Activated naive CD4-positive, alpha-beta T cell treated with anti-CD3 and anti-CD28 coated beads for 36 hours (primary cell): ENCODE data around the gene CEPT1. TPM values are rescaled to one million over a fixed set of nuclear protein-coding genes. Genes with fewer than 3 reads are reported as not detected.

Source experiments
- CTCF ChIA-PET: fragments of 350-600 bp; sonication (Branson Sonifier 250); formaldehyde crosslinking; loops from one replicate; lab custom pipeline; 2021; ENCODE audit warnings: antibody characterized with exemption; lab: Charles Lee
- DNase-seq: peaks from one replicate; pipeline ENCODE4 v3.0.0-alpha.2; 2020
- H3K27ac Mint-ChIP-seq: one replicate; pipeline ENCODE4 v1.8.0; 2021; ENCODE audit warnings: mild to moderate bottlenecking, mixed read lengths
- H3K27me3 Mint-ChIP-seq: one replicate; pipeline ENCODE4 v1.8.0; 2021; ENCODE audit warnings: low read depth, mixed read lengths
- H3K36me3 Mint-ChIP-seq: one replicate; pipeline ENCODE4 v1.8.0; 2021; ENCODE audit warnings: low read depth, mixed read lengths
- H3K4me1 Mint-ChIP-seq: one replicate; pipeline ENCODE4 v1.8.0; 2021; ENCODE audit warnings: low read depth, mixed read lengths
- H3K4me3 Mint-ChIP-seq: one replicate; pipeline ENCODE4 v1.8.0; 2021; ENCODE audit warnings: mild to moderate bottlenecking, moderate library complexity, mixed read lengths
- H3K9me3 Mint-ChIP-seq: one replicate; pipeline ENCODE4 v1.8.0; 2021; ENCODE audit warnings: mixed read lengths
- intact Hi-C: fragments of 100-400 bp; cut with micrococcal nuclease; formaldehyde crosslinking; loops from one replicate; pipeline ENCODE4 v1.15.1; 2023
- total RNA-seq, 2 experiments: library from RNA; stranded (reverse); gene quantifications; one replicate each; pipeline ENCODE4 v1.2.3, GENCODE V29; 2021

CEPT1 gene
- total RNA-seq, 2 experiments from 2014 or later, result 29.0 to 30.3 TPM

DNA sequence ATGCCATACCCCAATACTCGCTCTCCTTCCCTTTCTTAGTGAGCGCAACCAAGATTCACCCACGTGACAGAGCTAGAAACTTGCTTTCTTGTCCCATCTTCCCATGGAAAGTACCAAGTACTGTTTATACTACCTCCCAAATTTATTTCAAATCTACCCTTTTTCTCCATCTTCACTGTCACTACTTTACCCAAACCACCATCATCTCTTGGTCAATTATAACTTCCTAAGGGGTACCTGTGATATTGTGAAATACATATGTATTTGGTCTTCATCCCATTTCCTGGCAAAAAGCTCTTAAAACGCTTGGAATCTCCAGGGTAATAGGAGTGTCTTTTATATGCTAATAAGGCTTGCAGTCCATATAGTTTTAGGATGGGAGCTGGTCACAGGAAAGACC lies 8.3 kb upstream of the CEPT1 start:
- H3K9me3 Mint-ChIP-seq, result no peaks in the 10 kb centered on the region
- peaks cover 26% of the 10 kb centered on the region for H3K36me3 Mint-ChIP-seq
- peaks cover 40% of the 10 kb centered on the region for H3K4me1 Mint-ChIP-seq
- DNase-seq, result no peak
- H3K27ac Mint-ChIP-seq, result no peak overlapping the region
- intact Hi-C loops, result no loop called here
- no peaks in the 10 kb centered on the region for H3K27me3 Mint-ChIP-seq
- H3K4me3 Mint-ChIP-seq, result no peak overlapping the region
- CTCF ChIA-PET, result no interaction called here

GRCh38 chr1:111133866-111134265 lies 6.2 kb upstream of the CEPT1 start:
- H3K9me3 Mint-ChIP-seq, result no peaks in the 10 kb centered on the region
- no peak for DNase-seq
- H3K4me1 Mint-ChIP-seq, result peaks cover 41% of the 10 kb centered on the region
- no peak overlapping the region for H3K4me3 Mint-ChIP-seq
- no peaks in the 10 kb centered on the region for H3K27me3 Mint-ChIP-seq
- CTCF ChIA-PET, result interaction anchor here (0.6 kb wide), 1 partner anchor 103 kb away, joined by 4 read pairs; no protein-coding TSS in a partner anchor
- H3K27ac Mint-ChIP-seq, result no peak overlapping the region
- H3K36me3 Mint-ChIP-seq, result peaks cover 24% of the 10 kb centered on the region
- intact Hi-C loops, result no loop called here

DNA sequence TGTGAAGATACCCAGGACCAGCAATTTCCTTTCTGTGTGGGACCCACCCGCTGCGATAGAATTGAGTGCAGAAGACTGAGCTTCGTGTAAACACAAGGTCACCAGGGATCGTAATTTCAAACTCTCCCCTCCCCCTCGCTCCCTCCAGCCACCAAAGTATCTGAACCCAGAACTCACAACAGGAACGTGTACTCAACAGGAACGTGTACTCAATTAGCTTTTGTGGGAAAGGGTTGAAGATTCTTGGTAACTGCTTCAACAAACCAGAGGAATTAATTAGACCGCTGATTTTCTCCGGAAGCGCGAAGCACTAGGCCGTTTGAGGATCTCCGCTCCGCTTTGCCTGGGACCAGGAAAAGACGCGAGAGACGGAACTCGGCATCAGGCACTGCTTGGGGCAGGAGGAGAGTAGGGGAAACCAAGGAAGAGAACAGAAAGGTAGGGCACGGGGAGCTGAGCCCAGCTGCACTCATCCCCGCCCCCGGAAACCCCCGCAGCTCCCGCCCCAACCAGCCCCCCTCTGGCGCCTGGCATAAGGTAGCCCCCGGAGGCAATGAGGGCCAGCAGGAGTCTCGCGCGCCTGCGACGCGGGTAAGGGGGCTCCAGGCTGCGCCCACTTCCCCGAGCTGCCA lies 583 bp upstream of the CEPT1 start:
- CTCF ChIA-PET, result interaction anchor here (0.8 to 1.5 kb wide), 6 partner anchors 36 to 109 kb away, joined by 3 to 7 read pairs (median 3); no protein-coding TSS in a partner anchor
- Mint-ChIP-seq H3K9me3 (no peaks in the 10 kb centered on the region), H3K4me1 (peaks cover 52% of the 10 kb centered on the region), H3K27me3 (no peaks in the 10 kb centered on the region), H3K36me3 (peaks cover 16% of the 10 kb centered on the region), H3K4me3 (peak overlapping the region; percentile 94), H3K27ac (peak overlapping the region; percentile 91)
- intact Hi-C loops, result loop anchor here (2.0 to 5.0 kb wide), 2 partner anchors 83 to 177 kb away; partner anchors contain the start of gene LRIF1
- DNase-seq, result peak; percentile 59

GRCh38 chr1:111140680-111140967 lies 601 bp downstream of the CEPT1 start:
- CTCF ChIA-PET, result interaction anchor here (0.8 to 1.4 kb wide), 2 partner anchors 74 to 110 kb away, joined by 3 read pairs; no protein-coding TSS in a partner anchor
- Mint-ChIP-seq H3K4me1 (peaks cover 50% of the 10 kb centered on the region), H3K27me3 (no peaks in the 10 kb centered on the region), H3K9me3 (no peaks in the 10 kb centered on the region), H3K27ac (no peak overlapping the region), H3K4me3 (peak overlapping the region; percentile 94), H3K36me3 (peaks cover 10% of the 10 kb centered on the region)
- no peak for DNase-seq
- intact Hi-C loops, result loop anchor here (1.0 to 5.0 kb wide), 7 partner anchors 58 to 617 kb away; partner anchors contain the start of genes ATP5PB, DDX20 and WDR77

- intact Hi-C loops, result loop anchor here (5.0 kb wide), 3 partner anchors 136 to 616 kb away; partner anchors contain the start of gene DDX20
- CTCF ChIA-PET, result interaction anchor here (1.0 to 1.4 kb wide), 3 partner anchors 73 to 193 kb away, joined by 3 read pairs; no protein-coding TSS in a partner anchor
- H3K4me1 Mint-ChIP-seq, result peaks cover 58% of the 10 kb centered on the region
- H3K4me3 Mint-ChIP-seq, result peak overlapping the region; percentile 94
- H3K27ac Mint-ChIP-seq, result no peak overlapping the region
- H3K36me3 Mint-ChIP-seq, result peaks cover 6% of the 10 kb centered on the region
- H3K9me3 Mint-ChIP-seq, result no peaks in the 10 kb centered on the region
- no peaks in the 10 kb centered on the region for H3K27me3 Mint-ChIP-seq
- no peak for DNase-seq
Measured at GRCh38 chr1:111141245-111142220, 1.5 kb downstream of the CEPT1 start.

GRCh38 chr1:111142356-111142975 lies 2.4 kb downstream of the CEPT1 start:
- DNase-seq, result no peak
- no peaks in the 10 kb centered on the region for H3K9me3 Mint-ChIP-seq
- intact Hi-C loops, result loop anchor here (5.0 kb wide), 3 partner anchors 135 to 615 kb away; partner anchors contain the start of gene DDX20
- H3K4me3 Mint-ChIP-seq, result no peak overlapping the region
- peaks cover 66% of the 10 kb centered on the region for H3K4me1 Mint-ChIP-seq
- H3K27ac Mint-ChIP-seq, result no peak overlapping the region
- H3K36me3 Mint-ChIP-seq, result peaks cover 4% of the 10 kb centered on the region
- no peaks in the 10 kb centered on the region for H3K27me3 Mint-ChIP-seq
- CTCF ChIA-PET, result interaction anchor here (1.0 to 1.4 kb wide), 2 partner anchors 83 to 192 kb away, joined by 3 read pairs; no protein-coding TSS in a partner anchor

DNA sequence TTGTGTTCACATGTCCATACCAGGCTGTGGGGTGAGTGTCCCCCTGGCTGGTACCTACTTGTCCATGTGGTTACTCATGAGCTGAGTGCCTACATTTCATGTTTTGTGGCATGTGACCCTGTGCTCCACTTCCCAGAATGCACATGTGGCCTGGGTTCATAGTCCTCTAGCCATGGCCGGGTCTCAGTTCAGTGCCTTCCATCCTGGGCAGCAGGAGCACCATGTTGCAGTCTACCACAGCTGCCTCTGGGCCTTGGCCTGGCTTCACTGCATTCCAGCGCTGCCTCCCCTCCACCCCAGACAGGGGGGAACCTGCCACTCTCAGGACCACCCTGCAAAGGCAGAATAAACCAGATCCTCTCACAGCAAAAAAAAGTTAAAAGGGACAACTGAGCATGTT lies 5.5 kb downstream of the CEPT1 start:
- no peaks in the 10 kb centered on the region for H3K27me3 Mint-ChIP-seq
- H3K36me3 Mint-ChIP-seq, result peaks cover 16% of the 10 kb centered on the region
- peaks cover 77% of the 10 kb centered on the region for H3K4me1 Mint-ChIP-seq
- intact Hi-C loops, result loop anchor here (5.0 kb wide), 1 partner anchor 263 kb away; no protein-coding TSS in a partner anchor
- peak overlapping the region; percentile 61 for H3K27ac Mint-ChIP-seq
- CTCF ChIA-PET, result interaction anchor here (1.2 kb wide), 1 partner anchor 115 kb away, joined by 4 read pairs; no protein-coding TSS in a partner anchor
- H3K9me3 Mint-ChIP-seq, result no peaks in the 10 kb centered on the region
- DNase-seq, result no peak
- H3K4me3 Mint-ChIP-seq, result no peak overlapping the region

DNA sequence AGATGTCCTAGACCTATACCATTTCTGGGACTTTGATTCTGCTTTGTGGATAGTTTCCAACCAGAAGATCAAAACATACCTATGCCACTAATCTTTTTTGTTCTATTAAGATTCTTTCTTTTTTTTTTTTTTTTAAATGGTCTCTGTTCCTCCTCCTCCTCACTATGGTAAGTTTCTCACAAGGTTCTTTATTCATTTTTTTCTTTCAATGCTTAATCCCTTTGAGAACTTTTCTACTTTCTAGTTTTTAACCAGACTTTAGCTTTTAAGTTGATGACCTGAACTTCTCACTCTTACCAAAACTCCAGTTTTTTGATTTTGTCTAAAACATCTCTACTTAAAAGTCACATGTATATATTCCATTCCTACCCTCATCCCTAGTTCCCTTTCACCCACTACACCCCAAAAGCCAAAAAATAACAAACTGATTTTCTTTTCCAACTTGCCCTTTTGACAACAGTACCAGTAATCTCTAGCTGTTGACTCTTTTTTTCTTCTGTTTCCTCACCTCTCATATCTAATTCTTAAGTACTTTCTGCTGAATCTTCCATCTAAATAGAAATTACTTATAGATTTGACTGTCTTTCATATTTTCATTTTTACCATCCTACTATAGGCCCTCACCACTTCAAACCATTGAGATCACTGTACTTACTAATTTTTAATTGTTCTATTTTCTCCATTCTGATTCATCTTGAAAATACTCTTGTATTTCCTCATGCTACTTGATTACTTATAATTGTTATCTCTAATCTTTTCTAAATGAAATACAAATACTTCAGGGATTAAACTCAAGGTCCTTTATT lies 6.1 kb downstream of the CEPT1 start:
- DNase-seq, result no peak
- Mint-ChIP-seq H3K4me3 (peak overlapping the region; percentile 5), H3K9me3 (no peaks in the 10 kb centered on the region), H3K36me3 (peaks cover 17% of the 10 kb centered on the region), H3K27me3 (no peaks in the 10 kb centered on the region), H3K27ac (peak overlapping the region; percentile 82), H3K4me1 (peaks cover 77% of the 10 kb centered on the region)
- intact Hi-C loops, result loop anchor here (1.0 to 5.0 kb wide), 2 partner anchors 75 to 264 kb away; no protein-coding TSS in a partner anchor
- CTCF ChIA-PET, result interaction anchor here (0.7 to 1.2 kb wide), 3 partner anchors 52 to 116 kb away, joined by 3 to 7 read pairs (median 4); no protein-coding TSS in a partner anchor

DNA sequence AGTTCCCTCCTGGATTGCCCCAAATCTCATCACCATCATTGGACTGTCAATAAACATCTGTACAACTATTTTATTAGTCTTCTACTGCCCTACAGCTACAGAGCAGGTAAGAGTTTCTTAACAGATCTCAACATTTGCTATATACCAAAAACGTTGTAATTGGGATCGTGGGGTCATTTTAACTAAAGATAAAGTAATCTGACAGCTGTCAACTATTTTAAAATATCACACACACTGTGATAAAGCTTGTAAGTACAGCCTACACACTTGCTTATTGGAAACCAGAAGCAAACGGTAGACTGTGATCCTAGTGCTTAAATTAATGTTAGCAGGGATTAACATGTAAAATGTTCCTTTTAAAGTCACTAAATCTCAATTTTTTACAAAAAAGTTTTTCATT lies 7.9 kb downstream of the CEPT1 start:
- CTCF ChIA-PET, result no interaction called here
- no peaks in the 10 kb centered on the region for H3K9me3 Mint-ChIP-seq
- H3K27me3 Mint-ChIP-seq, result no peaks in the 10 kb centered on the region
- H3K27ac Mint-ChIP-seq, result no peak overlapping the region
- peaks cover 78% of the 10 kb centered on the region for H3K4me1 Mint-ChIP-seq
- no peak overlapping the region for H3K4me3 Mint-ChIP-seq
- intact Hi-C loops, result loop anchor here (2.0 to 5.0 kb wide), 2 partner anchors 15 to 266 kb away; no protein-coding TSS in a partner anchor
- no peak for DNase-seq
- H3K36me3 Mint-ChIP-seq, result peaks cover 31% of the 10 kb centered on the region

DNA sequence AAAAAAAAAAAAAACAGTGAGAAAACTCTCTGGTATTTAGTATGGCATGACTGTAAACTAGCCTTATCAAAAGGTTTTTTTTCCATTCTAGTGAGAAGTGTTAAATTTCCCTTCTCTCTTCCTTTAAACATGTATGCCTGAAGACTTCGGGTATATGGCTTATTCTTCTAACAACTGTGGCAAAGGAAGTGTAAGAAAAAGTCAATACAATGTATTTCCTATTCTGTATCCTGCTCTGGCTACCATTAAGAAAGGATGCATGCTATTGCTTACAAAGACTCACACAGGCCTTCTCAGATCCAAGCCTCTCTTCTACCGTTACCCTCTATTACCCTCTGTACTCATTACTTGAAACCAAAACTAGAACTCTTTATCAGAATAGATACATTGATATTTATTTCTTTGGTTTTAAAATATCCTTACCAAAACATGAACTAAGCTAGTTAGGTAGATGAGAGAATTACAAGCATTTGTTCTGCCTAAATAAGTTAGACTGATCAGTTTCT lies 8.4 kb downstream of the CEPT1 start:
- H3K27ac Mint-ChIP-seq, result no peak overlapping the region
- intact Hi-C loops, result loop anchor here (2.0 to 5.0 kb wide), 2 partner anchors 14 to 266 kb away; no protein-coding TSS in a partner anchor

GRCh38 chr1:111151838-111152237 lies 11.8 kb downstream of the CEPT1 start:
- Mint-ChIP-seq H3K9me3 (no peaks in the 10 kb centered on the region), H3K27me3 (no peaks in the 10 kb centered on the region), H3K4me1 (peaks cover 78% of the 10 kb centered on the region), H3K27ac (no peak overlapping the region), H3K36me3 (peaks cover 56% of the 10 kb centered on the region), H3K4me3 (no peak overlapping the region)
- CTCF ChIA-PET, result no interaction called here
- DNase-seq, result no peak
- intact Hi-C loops, result no loop called here

More for the DNA sequence above, 8.4 kb downstream of the CEPT1 start:
- CTCF ChIA-PET, result no interaction called here
- Mint-ChIP-seq H3K4me3 (no peak overlapping the region), H3K4me1 (peaks cover 78% of the 10 kb centered on the region), H3K36me3 (peaks cover 36% of the 10 kb centered on the region), H3K9me3 (no peaks in the 10 kb centered on the region), H3K27me3 (no peaks in the 10 kb centered on the region)
- no peak for DNase-seq
